ENCODE measurements around the gene TMEM106A.

The TMEM106A gene, protein sequence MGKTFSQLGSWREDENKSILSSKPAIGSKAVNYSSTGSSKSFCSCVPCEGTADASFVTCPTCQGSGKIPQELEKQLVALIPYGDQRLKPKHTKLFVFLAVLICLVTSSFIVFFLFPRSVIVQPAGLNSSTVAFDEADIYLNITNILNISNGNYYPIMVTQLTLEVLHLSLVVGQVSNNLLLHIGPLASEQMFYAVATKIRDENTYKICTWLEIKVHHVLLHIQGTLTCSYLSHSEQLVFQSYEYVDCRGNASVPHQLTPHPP

DNA sequence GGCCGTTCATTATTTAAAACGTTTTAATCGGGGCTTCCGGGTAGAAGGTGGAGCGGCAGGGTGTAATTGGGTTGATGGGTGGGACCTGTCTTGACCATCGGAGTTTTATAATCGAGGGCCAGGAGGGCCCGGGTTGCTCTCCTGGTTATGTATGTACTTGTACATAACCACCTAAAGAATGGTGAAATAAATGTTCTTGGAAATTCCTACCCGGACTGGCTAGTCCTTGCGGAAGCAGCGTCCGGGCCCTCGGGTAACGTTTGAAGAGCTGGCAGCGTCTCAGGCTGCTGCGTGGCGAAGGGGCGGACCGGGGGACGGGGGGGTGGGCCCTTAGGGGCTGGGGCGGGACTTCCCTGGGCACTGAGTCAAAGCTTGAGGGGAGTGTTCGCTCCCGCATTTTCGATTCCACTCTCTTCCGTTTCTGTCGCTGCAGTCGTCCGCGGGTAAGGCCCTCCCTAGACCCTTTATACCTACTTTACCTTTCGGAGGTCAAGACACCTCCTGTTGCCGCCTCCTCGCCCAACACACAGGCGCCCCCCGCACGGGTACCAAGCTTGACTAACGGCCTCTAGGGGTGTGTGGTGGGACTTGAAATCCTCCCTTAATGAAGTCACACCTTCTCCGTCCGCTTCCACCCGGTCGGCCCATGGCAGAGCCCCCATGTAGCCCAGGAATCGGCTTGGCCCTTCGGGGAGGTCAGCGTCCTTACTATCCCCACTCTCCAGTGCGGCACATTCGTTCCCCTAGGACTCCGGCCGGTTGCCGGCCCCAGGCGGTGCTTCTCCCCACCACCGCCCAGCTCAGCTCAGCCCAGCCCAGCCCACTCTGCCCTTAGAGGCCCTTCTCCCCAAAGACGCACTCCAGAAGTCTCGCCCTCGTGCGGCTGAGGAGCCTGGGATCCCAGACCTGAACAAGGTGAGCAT lies at the start of gene TMEM106A:
TSS of gene TMEM106A (plus strand) at position 396 of the 923 bp plus-strand sequence. CDS start 1,167 bp downstream, outside the sequence.
- TF ChIP-seq GATA2 (IDR thresholded peaks at IDR 0.05; ENCODE audit: low read depth, low read length) (no peak), GATA3 (IDR thresholded peaks at IDR 0.05; ENCODE audit: low read depth, low read length) (no peak)

DNA sequence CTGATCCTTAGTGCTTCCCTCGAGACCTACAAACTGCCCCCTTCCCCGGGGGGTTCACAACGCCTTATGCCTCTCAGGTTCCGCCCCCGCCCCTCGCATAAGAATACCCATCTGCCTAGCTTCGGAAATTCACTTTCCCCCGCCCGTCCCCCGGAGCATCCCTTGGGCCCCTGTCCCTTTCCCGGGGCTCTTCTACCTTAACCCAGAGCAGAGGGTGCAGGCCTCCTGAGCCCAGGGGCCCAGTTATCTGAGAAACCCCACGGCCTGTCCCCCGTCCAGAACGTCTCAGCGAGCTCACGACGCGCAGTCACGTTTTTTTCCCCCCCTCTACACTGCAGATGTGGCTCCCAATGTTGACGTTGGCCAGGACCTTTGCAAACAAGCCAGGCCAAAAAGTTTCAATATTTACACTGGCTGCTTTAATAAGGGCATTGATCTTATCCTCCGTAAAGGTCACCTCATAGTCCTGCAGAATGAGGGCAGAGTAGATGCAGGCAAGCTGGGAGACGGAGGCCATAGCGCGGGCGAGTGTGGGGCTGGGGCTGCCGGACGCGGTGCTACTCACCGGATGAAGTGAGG lies 42.0 kb upstream of the TMEM106A start:
- TF ChIP-seq GATA3 (IDR thresholded peaks at IDR 0.05; ENCODE audit: low read depth, low read length) = no peak
- TF ChIP-seq GATA2 (IDR thresholded peaks at IDR 0.05; ENCODE audit: low read depth, low read length) = 0 out of 2 replicates have a peak, but pooled peaks have one; percentile 30

DNA sequence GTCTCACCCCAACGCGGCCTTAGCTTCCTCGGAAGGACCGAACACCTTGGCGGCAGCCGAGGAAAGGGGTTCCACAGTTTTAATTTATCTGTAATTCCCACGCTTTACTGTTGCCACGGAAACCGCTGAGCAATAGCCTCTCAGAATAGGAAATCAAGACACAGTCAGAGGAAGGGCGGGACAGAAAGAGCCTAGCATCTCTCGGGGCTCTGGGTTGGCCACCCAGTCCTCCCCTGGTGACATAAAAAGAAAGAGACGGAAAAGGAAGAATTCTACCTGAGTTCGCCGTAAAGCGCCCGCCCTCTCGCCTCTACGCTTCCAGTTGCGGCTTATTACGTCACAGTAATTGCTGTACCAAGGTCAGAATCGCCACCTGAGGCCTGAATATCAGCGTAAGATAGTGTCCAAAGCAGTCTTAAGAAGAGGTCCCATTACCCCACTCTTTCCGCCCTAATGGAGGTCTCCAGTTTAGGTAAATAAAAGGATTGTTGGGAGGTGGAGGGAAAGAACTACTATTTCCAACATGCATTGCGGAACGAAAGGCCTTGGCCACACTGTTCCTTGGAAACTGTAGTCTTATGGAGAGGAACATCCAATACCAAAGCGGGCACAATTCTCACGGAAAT lies 41.4 kb upstream of the TMEM106A start:
- TF ChIP-seq GATA3 (IDR thresholded peaks at IDR 0.05; ENCODE audit: low read depth, low read length) (no peak), GATA2 (IDR thresholded peaks at IDR 0.05; ENCODE audit: low read depth, low read length) (no peak)

DNA sequence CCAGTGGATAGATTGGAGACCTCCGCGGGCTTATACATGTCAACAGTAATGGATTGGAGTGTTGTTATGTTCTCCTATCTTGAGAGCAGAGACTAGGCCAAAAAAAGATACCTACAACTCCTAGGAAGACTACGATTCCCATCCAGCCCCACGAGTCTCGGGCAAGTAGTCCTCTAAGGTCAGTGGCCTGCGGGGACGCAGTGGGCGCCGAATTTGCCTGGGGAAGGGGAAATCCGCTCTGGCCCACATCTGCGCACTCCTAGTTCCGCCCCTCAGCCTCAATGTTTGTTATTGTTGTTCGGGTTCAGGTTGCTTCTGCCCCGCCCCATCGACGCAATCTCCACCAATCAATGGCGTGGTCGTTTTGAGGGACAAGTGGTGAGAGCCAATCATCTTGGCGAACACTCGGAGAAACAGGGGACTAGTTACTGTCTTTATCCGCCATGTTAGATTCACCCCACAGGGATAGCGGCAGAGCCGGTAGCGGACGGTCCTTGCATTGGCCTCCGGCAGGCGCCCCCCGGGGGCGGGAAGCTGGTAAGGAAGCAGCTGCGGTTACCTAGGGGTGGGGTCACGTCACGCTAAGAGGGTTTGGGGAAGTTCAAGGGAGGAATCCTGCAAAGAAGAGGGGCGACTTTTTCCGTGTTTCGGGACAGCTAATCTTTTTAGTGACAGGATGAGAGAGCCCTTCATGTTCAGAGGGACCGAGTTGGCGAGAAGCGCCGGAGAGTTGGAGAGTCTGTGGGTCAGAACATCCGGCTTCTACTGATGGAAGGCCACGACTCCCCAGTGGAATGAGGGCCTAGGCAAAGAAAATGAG lies 40.7 kb upstream of the TMEM106A start, which contains the start of gene NBR1:
TSS of gene NBR1 (plus strand) at position 449 of the 820 bp plus-strand sequence. CDS start 4,586 bp downstream, outside the sequence.
- TF ChIP-seq GATA3 (IDR thresholded peaks at IDR 0.05; ENCODE audit: low read depth, low read length) = no peak
- no peak for TF ChIP-seq GATA2 (IDR thresholded peaks at IDR 0.05; ENCODE audit: low read depth, low read length)

DNA sequence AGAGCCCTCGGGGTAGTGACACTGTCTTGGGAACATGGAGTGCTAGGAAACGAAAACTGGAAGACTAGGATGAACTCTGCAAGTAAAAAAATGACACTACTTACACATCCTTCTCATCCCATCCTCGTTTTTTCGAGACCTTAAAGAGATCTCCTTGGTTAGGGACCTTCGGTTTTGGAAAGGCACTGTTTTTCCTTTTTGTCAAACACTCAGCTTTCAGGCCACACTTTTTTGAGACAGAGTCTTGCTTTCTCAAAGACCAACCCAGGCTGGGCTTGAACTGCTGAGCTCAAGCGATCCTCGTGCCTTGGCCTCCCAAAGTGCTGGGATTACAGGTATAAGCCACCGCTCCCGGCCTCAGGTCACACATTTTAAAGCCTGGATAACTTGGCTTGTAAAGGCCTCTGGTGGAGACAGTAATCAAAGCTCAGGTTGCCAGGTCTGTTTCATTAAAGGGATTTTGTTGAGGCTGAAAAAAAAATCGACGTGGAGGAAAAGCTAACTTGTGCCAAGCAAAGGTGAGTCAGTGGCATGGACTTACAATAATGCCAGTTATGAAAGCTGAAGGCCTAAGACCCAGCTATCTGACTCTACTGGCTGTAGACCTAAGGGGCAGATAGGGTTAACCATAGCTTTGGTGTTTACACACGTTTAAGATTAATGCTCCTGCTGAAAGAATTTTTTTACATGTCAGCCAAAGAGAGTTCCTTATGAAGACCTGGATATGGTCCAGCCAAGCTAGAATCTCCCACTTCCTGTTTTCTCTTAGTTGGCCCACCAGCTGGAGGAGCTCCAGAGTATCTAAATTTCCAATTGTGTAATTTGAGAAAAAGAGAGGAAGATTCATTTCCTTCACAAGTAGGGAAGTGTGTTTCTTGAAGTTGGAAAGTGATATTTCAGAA lies 39.8 kb upstream of the TMEM106A start:
- TF ChIP-seq GATA3 (IDR thresholded peaks at IDR 0.05; ENCODE audit: low read depth, low read length) (no peak), GATA2 (IDR thresholded peaks at IDR 0.05; ENCODE audit: low read depth, low read length) (no peak)

DNA sequence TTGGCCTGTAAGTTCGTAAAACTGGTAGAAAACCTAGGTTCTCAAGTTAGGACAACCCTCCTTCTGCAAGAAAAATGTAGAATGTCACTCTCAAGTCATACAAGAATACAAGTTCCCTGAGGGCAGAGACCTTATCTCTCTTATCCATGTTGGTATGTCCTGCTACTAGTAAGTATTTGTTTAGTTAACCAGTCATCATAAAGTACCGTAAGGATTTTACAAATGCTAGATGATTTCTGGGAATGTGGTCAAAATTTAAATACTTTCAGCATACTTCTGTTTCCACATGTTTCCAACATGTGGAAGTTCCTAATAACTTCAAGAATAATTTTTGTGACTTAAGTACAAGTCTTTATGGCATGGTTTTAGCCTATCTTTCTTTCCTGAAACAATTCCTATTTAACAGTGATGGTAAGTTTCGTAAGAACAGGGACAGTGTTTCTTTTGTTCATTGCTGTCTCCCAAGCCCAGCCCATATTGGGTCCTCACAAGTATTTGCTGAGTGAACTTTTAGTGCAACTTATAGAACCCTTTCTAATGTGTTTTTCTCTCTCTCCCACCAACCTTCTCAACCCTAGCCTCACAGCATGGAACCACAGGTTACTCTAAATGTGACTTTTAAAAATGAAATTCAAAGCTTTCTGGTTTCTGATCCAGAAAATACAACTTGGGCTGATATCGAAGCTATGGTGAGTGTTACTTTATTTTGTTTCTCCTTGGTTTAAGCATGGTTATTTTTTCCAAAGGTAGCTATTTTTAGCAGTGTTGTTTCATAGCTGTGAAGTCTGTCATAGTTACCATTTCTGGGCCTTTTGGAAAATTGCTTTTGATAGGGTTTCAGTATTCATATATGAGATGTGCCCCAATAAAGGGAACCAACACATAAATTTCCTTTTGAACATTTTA lies 36.2 kb upstream of the TMEM106A start:
- no peak for TF ChIP-seq GATA2 (IDR thresholded peaks at IDR 0.05; ENCODE audit: low read depth, low read length)
- TF ChIP-seq GATA3 (IDR thresholded peaks at IDR 0.05; ENCODE audit: low read depth, low read length) = no peak

DNA sequence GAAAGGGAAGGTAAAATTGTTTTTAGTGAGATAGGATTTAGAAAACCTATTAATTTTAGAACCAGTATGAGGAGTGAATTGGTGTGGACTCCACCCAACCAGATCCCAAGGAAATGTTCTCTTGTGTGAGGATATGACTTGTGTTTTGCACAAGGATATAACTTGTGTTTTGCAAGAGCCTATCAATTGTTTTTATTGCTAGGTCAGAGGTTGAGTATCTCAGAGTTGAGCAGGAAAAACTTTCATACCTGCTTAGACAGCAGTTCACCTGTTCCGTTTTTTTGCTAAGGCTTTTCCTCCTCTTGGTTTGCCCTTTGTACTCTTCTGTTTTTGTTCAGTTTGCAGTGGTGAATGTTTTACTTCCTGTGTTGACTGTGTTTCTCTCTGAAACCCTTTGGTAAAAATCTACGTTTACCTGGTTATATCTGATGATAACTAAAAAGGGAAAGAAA lies 35.5 kb upstream of the TMEM106A start:
- no peak for TF ChIP-seq GATA2 (IDR thresholded peaks at IDR 0.05; ENCODE audit: low read depth, low read length)
- no peak for TF ChIP-seq GATA3 (IDR thresholded peaks at IDR 0.05; ENCODE audit: low read depth, low read length)

DNA sequence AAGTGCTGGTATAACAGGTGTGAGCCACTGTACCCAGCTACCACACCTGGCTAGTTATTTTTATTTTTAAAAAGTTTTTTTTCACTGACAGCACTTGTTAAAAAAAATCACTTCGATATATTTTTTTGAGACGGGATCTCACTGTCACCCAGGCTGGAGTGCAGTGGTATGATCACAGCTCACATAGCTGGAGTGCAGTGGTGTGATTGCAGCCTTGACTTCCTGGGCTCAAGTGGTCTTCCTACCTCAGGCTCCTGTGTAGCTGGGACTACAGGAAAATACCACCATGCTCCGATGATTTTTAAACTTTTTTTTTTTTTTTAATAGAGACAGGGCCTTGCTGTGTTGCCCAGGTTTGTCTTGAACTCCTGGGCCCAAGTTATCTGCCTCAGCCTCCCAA lies 27.8 kb upstream of the TMEM106A start:
- TF ChIP-seq GATA2 (IDR thresholded peaks at IDR 0.05; ENCODE audit: low read depth, low read length) (no peak), GATA3 (IDR thresholded peaks at IDR 0.05; ENCODE audit: low read depth, low read length) (no peak)

DNA sequence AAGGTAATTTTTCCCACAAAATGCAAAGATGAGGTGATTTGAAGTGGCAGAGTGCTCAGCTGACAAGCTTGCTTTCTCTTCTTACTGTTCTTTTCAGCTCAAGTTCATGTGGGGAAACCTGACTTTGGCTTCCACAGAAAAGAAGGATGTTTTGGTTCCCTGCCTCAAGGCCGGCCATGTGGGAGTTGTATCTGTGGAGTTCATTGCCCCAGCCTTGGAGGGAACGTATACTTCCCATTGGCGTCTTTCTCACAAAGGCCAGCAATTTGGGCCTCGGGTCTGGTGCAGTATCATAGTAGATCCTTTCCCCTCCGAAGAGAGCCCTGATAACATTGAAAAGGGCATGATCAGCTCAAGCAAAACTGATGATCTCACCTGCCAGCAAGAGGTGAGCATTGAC lies 18.4 kb upstream of the TMEM106A start:
- TF ChIP-seq GATA3 (IDR thresholded peaks at IDR 0.05; ENCODE audit: low read depth, low read length) (no peak), GATA2 (IDR thresholded peaks at IDR 0.05; ENCODE audit: low read depth, low read length) (no peak)

DNA sequence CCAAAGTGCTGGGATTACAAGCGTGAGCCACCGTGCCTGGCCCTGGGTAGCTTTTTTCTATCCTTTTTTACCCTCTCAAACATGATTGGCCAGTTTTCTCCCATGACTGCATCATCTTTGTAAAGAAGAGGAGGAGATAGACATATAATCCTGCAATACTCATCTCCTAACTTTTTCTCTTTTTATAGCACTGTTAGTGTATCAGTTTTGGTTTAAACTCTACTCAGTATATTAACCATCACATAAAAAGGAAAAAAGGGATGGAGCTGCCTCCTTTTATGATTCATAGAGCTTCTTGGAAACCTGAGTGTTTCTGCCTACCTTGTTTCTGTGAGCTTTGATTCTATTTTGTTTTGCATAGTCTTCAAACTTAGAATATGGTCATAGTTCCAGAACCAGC lies 12.0 kb upstream of the TMEM106A start:
- TF ChIP-seq GATA2 (IDR thresholded peaks at IDR 0.05; ENCODE audit: low read depth, low read length) (no peak), GATA3 (IDR thresholded peaks at IDR 0.05; ENCODE audit: low read depth, low read length) (no peak)

DNA sequence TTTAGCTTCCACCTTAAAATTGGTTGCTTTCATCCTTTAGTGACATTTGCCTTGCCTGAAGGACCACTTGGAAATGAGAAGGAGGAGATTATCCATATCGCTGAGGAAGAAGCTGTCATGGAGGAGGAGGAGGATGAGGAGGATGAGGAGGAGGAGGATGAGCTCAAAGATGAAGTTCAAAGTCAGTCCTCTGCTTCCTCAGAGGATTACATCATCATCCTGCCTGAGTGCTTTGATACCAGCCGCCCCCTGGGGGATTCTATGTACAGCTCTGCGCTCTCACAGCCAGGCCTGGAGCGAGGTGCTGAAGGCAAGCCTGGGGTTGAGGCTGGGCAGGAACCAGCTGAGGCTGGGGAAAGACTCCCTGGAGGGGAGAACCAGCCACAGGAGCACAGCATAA lies 11.5 kb upstream of the TMEM106A start:
- TF ChIP-seq GATA2 (IDR thresholded peaks at IDR 0.05; ENCODE audit: low read depth, low read length) = no peak
- TF ChIP-seq GATA3 (IDR thresholded peaks at IDR 0.05; ENCODE audit: low read depth, low read length) = no peak

Measured in SH-SY5Y (cell line).